ENCODE data around the gene KSR2.

DNA sequence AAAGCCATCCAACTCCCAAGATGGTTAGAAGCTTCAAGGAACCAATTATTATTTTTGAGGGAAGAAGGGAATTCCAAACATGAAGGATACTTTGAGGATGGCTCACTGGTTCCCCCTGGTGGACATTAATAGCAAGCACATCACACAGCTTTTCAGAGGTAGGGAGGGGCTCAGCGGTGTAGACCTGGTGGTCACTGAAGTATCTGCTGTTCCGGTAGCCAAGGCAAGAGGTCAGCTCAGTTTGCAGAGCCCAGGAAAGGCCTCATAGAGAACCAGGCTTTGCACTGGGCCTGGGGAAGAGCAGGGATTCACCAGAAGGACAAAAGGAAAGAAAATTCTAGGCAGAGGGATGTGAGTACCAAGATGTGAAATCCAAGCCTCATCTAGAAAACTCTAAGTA, 118.7 kb downstream of the KSR2 start:
- TF ChIP-seq GATA3 (IDR thresholded peaks at IDR 0.05; ENCODE audit: low read depth, low read length) (no peak), GATA2 (IDR thresholded peaks at IDR 0.05; ENCODE audit: low read depth, low read length) (no peak)
